ENCODE measurements around the gene CLGN. TPM values are rescaled to one million over a fixed set of nuclear protein-coding genes. Genes with fewer than 3 reads are reported as not detected.

Gene CLGN
- total RNA-seq, result under 1 TPM in 1 of 5 donors, not detected in 4; 0.38 TPM
- 0.04 TPM for total RNA-seq (2013)
- total RNA-seq, result 0 to 0.36 (median 0.05) reads per million in 29 experiments

GRCh38 chr4:140427106-140427918 is at the start of gene CLGN:
TSS of gene CLGN (minus strand) at chr4:140427648. CDS start at chr4:140413078, 14,570 bp downstream.
- peak in 30 of 35 experiments; percentile 1 to 42 (median 16) for DNase-seq
- POLR2A ChIA-PET, result no interaction called here

GRCh38 chr4:140472156-140472555 is 44.7 kb upstream of the CLGN start:
- ChIA-PET CTCF (no interaction called here), POLR2A (no interaction called here)
- DNase-seq, result no peak
- no peaks in the 10 kb centered on the region for H3K36me3 Mint-ChIP-seq
- Histone ChIP-seq H3K4me1 (ENCODE audit: control insufficient read depth in 1 of 2, extremely low read depth in 1 of 2, insufficient read depth in 2 of 2, low read length in 2 of 2) (no peaks in the 10 kb centered on the region), H3K36me3 (ENCODE audit: control insufficient read depth in 2 of 2, extremely low read depth in 1 of 2, insufficient read depth in 1 of 2, low read length in 1 of 2) (no peaks in the 10 kb centered on the region), H3K4me3 (ENCODE audit: control insufficient read depth in 1 of 2, extremely low read depth in 1 of 2, low read length in 1 of 2) (no peak overlapping the region), H3K27me3 (replicated peaks in 1 of 2; ENCODE audit: control insufficient read depth in 2 of 2, extremely low read depth in 1 of 2, insufficient read depth in 2 of 2, low read length in 1 of 2) (peaks cover 0 to 5% of the 10 kb centered on the region in 2 experiments), H3K9me3 (no peaks in the 10 kb centered on the region), H3K27ac (ENCODE audit: low read length) (no peak overlapping the region)
- no peak for ATAC-seq (replicated peaks in 1 of 4)
- no peaks in the 10 kb centered on the region for H3K9me3 Mint-ChIP-seq
- H3K4me3 Mint-ChIP-seq, result no peak overlapping the region
- no peak overlapping the region for H3K27ac Mint-ChIP-seq
- WGBS (ENCODE audit: insufficient coverage), result no CpG with 5 or more reads among the region's 2 CpGs
- H3K4me1 Mint-ChIP-seq, result no peaks in the 10 kb centered on the region
- peaks cover 23 to 31% of the 10 kb centered on the region in 2 donors for H3K27me3 Mint-ChIP-seq

More at GRCh38 chr4:140427106-140427918, at the start of gene CLGN:
- H3K4me1 ChIP-seq (ENCODE audit: control insufficient read depth in 1 of 2, extremely low read depth in 1 of 2, insufficient read depth in 2 of 2, low read length in 2 of 2), result peaks cover 2 to 11% of the 10 kb centered on the region in 2 experiments
- no peaks in the 10 kb centered on the region for H3K9me3 Mint-ChIP-seq
- H3K27ac Mint-ChIP-seq, result peak within 1 kb of the TSS in 1 of 2 donors; percentile 45
- ATAC-seq (replicated peaks in 1 of 4), result peak; percentile 72 to 78 (median 77)
- H3K4me1 Mint-ChIP-seq, result peaks cover 11 to 13% (median 11%) of the 10 kb centered on the region in 3 donors
- H3K27ac ChIP-seq (ENCODE audit: low read length), result no peak within 1 kb of the TSS
- no peaks in the 10 kb centered on the region for H3K9me3 ChIP-seq
- no peaks in the 10 kb centered on the region for H3K36me3 Mint-ChIP-seq
- H3K36me3 ChIP-seq (ENCODE audit: control insufficient read depth in 2 of 2, extremely low read depth in 1 of 2, insufficient read depth in 1 of 2, low read length in 1 of 2), result no peaks in the 10 kb centered on the region
- H3K4me3 Mint-ChIP-seq, result peak within 1 kb of the TSS; percentile 71 to 82 (median 74)
- under 1% methylated on average over 71 of the region's 73 CpGs for WGBS (ENCODE audit: insufficient coverage)
- H3K27me3 ChIP-seq (replicated peaks in 1 of 2; ENCODE audit: control insufficient read depth in 2 of 2, extremely low read depth in 1 of 2, insufficient read depth in 2 of 2, low read length in 1 of 2), result peaks cover 0 to 25% of the 10 kb centered on the region in 2 experiments
- peaks cover 50 to 54% of the 10 kb centered on the region in 2 donors for H3K27me3 Mint-ChIP-seq
- CTCF ChIA-PET, result interaction anchor here in 1 of 2 donors (1.0 kb wide), 1 partner anchor 67 kb away, joined by 4 read pairs; no protein-coding TSS in a partner anchor
- H3K4me3 ChIP-seq (ENCODE audit: control insufficient read depth in 1 of 2, extremely low read depth in 1 of 2, low read length in 1 of 2), result peak within 1 kb of the TSS; percentile 47 to 88

- no peaks in the 10 kb centered on the region for H3K4me1 ChIP-seq (ENCODE audit: control insufficient read depth in 1 of 2, extremely low read depth in 1 of 2, insufficient read depth in 2 of 2, low read length in 2 of 2)
- CTCF ChIA-PET, result no interaction called here
- ATAC-seq (replicated peaks in 1 of 4), result no peak
- H3K4me3 ChIP-seq (ENCODE audit: control insufficient read depth in 1 of 2, extremely low read depth in 1 of 2, low read length in 1 of 2), result no peak overlapping the region
- 79% methylated on average over 21 of the region's 27 CpGs for WGBS (ENCODE audit: insufficient coverage)
- POLR2A ChIA-PET, result no interaction called here
- Mint-ChIP-seq H3K27me3 (peaks cover 25 to 27% of the 10 kb centered on the region in 2 donors), H3K4me3 (no peak overlapping the region), H3K9me3 (no peaks in the 10 kb centered on the region), H3K4me1 (no peaks in the 10 kb centered on the region), H3K27ac (no peak overlapping the region), H3K36me3 (no peaks in the 10 kb centered on the region)
- no peaks in the 10 kb centered on the region for H3K9me3 ChIP-seq
- H3K36me3 ChIP-seq (ENCODE audit: control insufficient read depth in 2 of 2, extremely low read depth in 1 of 2, insufficient read depth in 1 of 2, low read length in 1 of 2), result no peaks in the 10 kb centered on the region
- H3K27ac ChIP-seq (ENCODE audit: low read length), result no peak overlapping the region
- no peak for DNase-seq
- peaks cover 0 to 5% of the 10 kb centered on the region in 2 experiments for H3K27me3 ChIP-seq (replicated peaks in 1 of 2; ENCODE audit: control insufficient read depth in 2 of 2, extremely low read depth in 1 of 2, insufficient read depth in 2 of 2, low read length in 1 of 2)
Measured at GRCh38 chr4:140469791-140470733, 42.6 kb upstream of the CLGN start.

- Mint-ChIP-seq H3K36me3 (no peaks in the 10 kb centered on the region), H3K27ac (no peak overlapping the region), H3K27me3 (peaks cover 17 to 23% of the 10 kb centered on the region in 2 donors), H3K9me3 (no peaks in the 10 kb centered on the region), H3K4me1 (no peaks in the 10 kb centered on the region), H3K4me3 (no peak overlapping the region)
- Histone ChIP-seq H3K27me3 (replicated peaks in 1 of 2; ENCODE audit: control insufficient read depth in 2 of 2, extremely low read depth in 1 of 2, insufficient read depth in 2 of 2, low read length in 1 of 2) (peaks cover 0 to 5% of the 10 kb centered on the region in 2 experiments), H3K4me3 (ENCODE audit: control insufficient read depth in 1 of 2, extremely low read depth in 1 of 2, low read length in 1 of 2) (no peak overlapping the region), H3K9me3 (no peaks in the 10 kb centered on the region), H3K27ac (ENCODE audit: low read length) (no peak overlapping the region), H3K4me1 (ENCODE audit: control insufficient read depth in 1 of 2, extremely low read depth in 1 of 2, insufficient read depth in 2 of 2, low read length in 2 of 2) (no peaks in the 10 kb centered on the region), H3K36me3 (ENCODE audit: control insufficient read depth in 2 of 2, extremely low read depth in 1 of 2, insufficient read depth in 1 of 2, low read length in 1 of 2) (no peaks in the 10 kb centered on the region)
- CTCF ChIA-PET, result no interaction called here
- ATAC-seq (replicated peaks in 1 of 4) (no peak), DNase-seq (no peak)
- no CpG with 5 or more reads among the region's 1 CpG for WGBS (ENCODE audit: insufficient coverage)
- POLR2A ChIA-PET, result interaction anchor here in 1 of 2 donors (1.5 kb wide), 1 partner anchor 29 kb away, joined by 3 read pairs; no protein-coding TSS in a partner anchor
Measured at GRCh38 chr4:140466146-140466545, 38.7 kb upstream of the CLGN start.

GRCh38 chr4:140463614-140464013 is 36.2 kb upstream of the CLGN start:
- WGBS (ENCODE audit: insufficient coverage), result 67% methylated on average over 1 of the region's 1 CpG
- no peaks in the 10 kb centered on the region for H3K36me3 ChIP-seq (ENCODE audit: control insufficient read depth in 2 of 2, extremely low read depth in 1 of 2, insufficient read depth in 1 of 2, low read length in 1 of 2)
- no peak for ATAC-seq (replicated peaks in 1 of 4)
- Mint-ChIP-seq H3K27ac (no peak overlapping the region), H3K4me1 (no peaks in the 10 kb centered on the region), H3K27me3 (peaks cover 4 to 21% of the 10 kb centered on the region in 2 donors), H3K36me3 (no peaks in the 10 kb centered on the region), H3K9me3 (no peaks in the 10 kb centered on the region), H3K4me3 (no peak overlapping the region)
- ChIA-PET CTCF (no interaction called here), POLR2A (no interaction called here)
- no peaks in the 10 kb centered on the region for H3K4me1 ChIP-seq (ENCODE audit: control insufficient read depth in 1 of 2, extremely low read depth in 1 of 2, insufficient read depth in 2 of 2, low read length in 2 of 2)
- no peak overlapping the region for H3K4me3 ChIP-seq (ENCODE audit: control insufficient read depth in 1 of 2, extremely low read depth in 1 of 2, low read length in 1 of 2)
- H3K27me3 ChIP-seq (replicated peaks in 1 of 2; ENCODE audit: control insufficient read depth in 2 of 2, extremely low read depth in 1 of 2, insufficient read depth in 2 of 2, low read length in 1 of 2), result peaks cover 0 to 9% of the 10 kb centered on the region in 2 experiments
- no peaks in the 10 kb centered on the region for H3K9me3 ChIP-seq
- no peak for DNase-seq
- H3K27ac ChIP-seq (ENCODE audit: low read length), result no peak overlapping the region

GRCh38 chr4:140463182-140463581 is 35.7 kb upstream of the CLGN start:
- ATAC-seq (replicated peaks in 1 of 4), result no peak
- Mint-ChIP-seq H3K36me3 (no peaks in the 10 kb centered on the region), H3K27ac (no peak overlapping the region), H3K9me3 (no peaks in the 10 kb centered on the region), H3K4me1 (no peaks in the 10 kb centered on the region), H3K27me3 (peaks cover 4 to 21% of the 10 kb centered on the region in 2 donors), H3K4me3 (no peak overlapping the region)
- Histone ChIP-seq H3K4me3 (ENCODE audit: control insufficient read depth in 1 of 2, extremely low read depth in 1 of 2, low read length in 1 of 2) (no peak overlapping the region), H3K36me3 (ENCODE audit: control insufficient read depth in 2 of 2, extremely low read depth in 1 of 2, insufficient read depth in 1 of 2, low read length in 1 of 2) (no peaks in the 10 kb centered on the region), H3K27me3 (replicated peaks in 1 of 2; ENCODE audit: control insufficient read depth in 2 of 2, extremely low read depth in 1 of 2, insufficient read depth in 2 of 2, low read length in 1 of 2) (peaks cover 0 to 9% of the 10 kb centered on the region in 2 experiments), H3K27ac (ENCODE audit: low read length) (no peak overlapping the region), H3K9me3 (no peaks in the 10 kb centered on the region), H3K4me1 (ENCODE audit: control insufficient read depth in 1 of 2, extremely low read depth in 1 of 2, insufficient read depth in 2 of 2, low read length in 2 of 2) (no peaks in the 10 kb centered on the region)
- ChIA-PET POLR2A (no interaction called here), CTCF (no interaction called here)
- no peak for DNase-seq
- WGBS (ENCODE audit: insufficient coverage), result 63% methylated on average over 1 of the region's 3 CpGs

All from T-cell (primary cell).